Trophoblast cell (in vitro differentiated cells and primary cell): ENCODE measurements around the gene MT1HL1.
"Not testable (repeated sequence)": the region's sequence is repeated elsewhere in the genome, so short reads cannot be mapped to it uniquely, and the experiment has no call there.

Experiments
- DNase-seq, 2 donors: peaks; one replicate each; pipeline ENCODE4 v3.0.0-alpha.2; 2016
- H2AFZ ChIP-seq: 2 replicates; pipeline ENCODE4 v1.6.1; 2013; ENCODE audit warnings: low read length, moderate library complexity, mild to moderate bottlenecking; ENCODE audit not compliant: insufficient read depth, poor library complexity
- H2AK5ac ChIP-seq: 2 replicates; pipeline ENCODE4 v1.6.1; 2013; ENCODE audit warnings: mild to moderate bottlenecking, low read length
- H2BK120ac ChIP-seq: 2 replicates; pipeline ENCODE4 v1.6.1; 2013; ENCODE audit warnings: low read length, mild to moderate bottlenecking, moderate library complexity; ENCODE audit not compliant: insufficient read depth, poor library complexity
- H2BK12ac ChIP-seq: 2 replicates; pipeline ENCODE4 v1.6.1; 2013; ENCODE audit warnings: mild to moderate bottlenecking, low read length, moderate library complexity
- H2BK5ac ChIP-seq: 2 replicates; pipeline ENCODE4 v1.6.1; 2013; ENCODE audit warnings: low read length, low read depth, moderate library complexity, mild to moderate bottlenecking; ENCODE audit not compliant: poor library complexity
- H3K14ac ChIP-seq: 2 replicates; pipeline ENCODE4 v1.6.1; 2013; ENCODE audit warnings: mild to moderate bottlenecking, low read length
- H3K18ac ChIP-seq: 2 replicates; pipeline ENCODE4 v1.6.1; 2013; ENCODE audit warnings: mild to moderate bottlenecking, low read length
- H3K23ac ChIP-seq: 2 replicates; pipeline ENCODE4 v1.6.1; 2013; ENCODE audit warnings: low read length
- H3K27ac ChIP-seq: 2 replicates; pipeline ENCODE4 v1.5.1; 2013; ENCODE audit warnings: low read depth, mild to moderate bottlenecking, inconsistent platforms, low read length, moderate library complexity
- H3K27me3 ChIP-seq: 2 replicates; pipeline ENCODE4 v1.6.1; 2013; ENCODE audit warnings: inconsistent platforms, mild to moderate bottlenecking, low read length, moderate library complexity; ENCODE audit not compliant: insufficient read depth
- H3K36me3 ChIP-seq, 2 experiments: 1 replicate in 1 of 2; 2 replicates in 1 of 2; pipeline ENCODE4 v1.6.1; 2013; ENCODE audit warnings: low read length in 2 of 2, mild to moderate bottlenecking in 2 of 2, moderate library complexity in 1 of 2; ENCODE audit not compliant: insufficient read depth in 2 of 2, control insufficient read depth in 1 of 2
- H3K4ac ChIP-seq: 2 replicates; pipeline ENCODE4 v1.6.1; 2013; ENCODE audit warnings: low read depth, mild to moderate bottlenecking, low read length, moderate library complexity
- H3K4me1 ChIP-seq, 2 experiments: 1 replicate in 1 of 2; 2 replicates in 1 of 2; pipeline ENCODE4 v1.6.1; 2013; ENCODE audit warnings: low read length in 2 of 2, mild to moderate bottlenecking in 2 of 2, moderate library complexity in 1 of 2; ENCODE audit not compliant: insufficient read depth in 2 of 2, control insufficient read depth in 1 of 2
- H3K4me2 ChIP-seq: 2 replicates; pipeline ENCODE4 v1.6.1; 2013; ENCODE audit warnings: inconsistent platforms, mild to moderate bottlenecking, low read length, moderate library complexity
- H3K4me3 ChIP-seq: 2 replicates; pipeline ENCODE4 v1.5.1; 2013; ENCODE audit warnings: mild to moderate bottlenecking, low read depth, low read length, inconsistent platforms
- H3K79me1 ChIP-seq: one replicate; pipeline ENCODE4 v1.6.1; 2013; ENCODE audit warnings: low read length
- H3K79me2 ChIP-seq: 2 replicates; pipeline ENCODE4 v1.6.1; 2013; ENCODE audit warnings: low read length, mild to moderate bottlenecking; ENCODE audit not compliant: control insufficient read depth, insufficient read depth, poor library complexity
- H3K9ac ChIP-seq: 2 replicates; pipeline ENCODE4 v1.6.1; 2013; ENCODE audit warnings: mild to moderate bottlenecking, low read length
- H3K9me3 ChIP-seq: 2 replicates; pipeline ENCODE4 v1.6.1; 2013; ENCODE audit warnings: low read depth, mild to moderate bottlenecking, control low read depth, inconsistent platforms, low read length; ENCODE audit not compliant: insufficient read depth
- H4K12ac ChIP-seq: 2 replicates; pipeline ENCODE4 v1.6.1; 2013; ENCODE audit warnings: low read depth, mild to moderate bottlenecking, low read length, moderate library complexity
- H4K8ac ChIP-seq: 2 replicates; pipeline ENCODE4 v1.6.1; 2013; ENCODE audit warnings: low read depth, mild to moderate bottlenecking, low read length, moderate library complexity
- H4K91ac ChIP-seq: one replicate; pipeline ENCODE4 v1.6.1; 2013; ENCODE audit warnings: low read depth, mild to moderate bottlenecking, low read length, moderate library complexity
- WGBS: extraction: QIAGEN DNeasy Blood & Tissue Kit; methylation state at CpG from one replicate; pipeline ENCODE4 v1.1.7; 2013; ENCODE audit warnings: missing lambda C conversion rate; ENCODE audit not compliant: insufficient read length, insufficient coverage; ENCODE audit errors: extremely low coverage; 5-methylcytosine and 5-hydroxymethylcytosine counted together

The MT1HL1 gene

GRCh38 chr1:236975461-236975860 is 28.8 kb downstream of the MT1HL1 start:
- Histone ChIP-seq H2BK120ac (no peak overlapping the region), H4K8ac (no peak overlapping the region), H3K4me1 (no peaks in the 10 kb centered on the region), H3K14ac (no peak overlapping the region), H3K9ac (no peak overlapping the region), H2AK5ac (no peak overlapping the region), H4K12ac (no peak overlapping the region), H2AFZ (no peak overlapping the region), H3K18ac (no peak overlapping the region), H3K23ac (no peak overlapping the region), H3K4me2 (no peak overlapping the region), H3K4me3 (no peak overlapping the region), H4K91ac (no peak overlapping the region), H2BK12ac (no peak overlapping the region), H3K79me2 (no peaks in the 10 kb centered on the region), H3K79me1 (no peaks in the 10 kb centered on the region), H3K36me3 (no peaks in the 10 kb centered on the region), H3K27ac (no peak overlapping the region), H2BK5ac (no peak overlapping the region), H3K27me3 (no peaks in the 10 kb centered on the region), H3K4ac (no peak overlapping the region), H3K9me3 (no peaks in the 10 kb centered on the region)
- no peak for DNase-seq
- WGBS, result no CpG with 5 or more reads among the region's 6 CpGs

- H3K9ac ChIP-seq, H2BK12ac ChIP-seq, H4K91ac ChIP-seq, H2BK5ac ChIP-seq, H3K4me2 ChIP-seq, H3K79me1 ChIP-seq, H2AK5ac ChIP-seq, H2BK120ac ChIP-seq, H3K4me1 ChIP-seq, H3K4ac ChIP-seq, H2AFZ ChIP-seq, H3K14ac ChIP-seq, H3K4me3 ChIP-seq, H3K79me2 ChIP-seq, H4K12ac ChIP-seq, H3K36me3 ChIP-seq, H3K23ac ChIP-seq, H3K9me3 ChIP-seq, H4K8ac ChIP-seq, H3K18ac ChIP-seq, H3K27ac ChIP-seq, H3K27me3 ChIP-seq: not testable (repeated sequence)
- peak in 1 of 2 donors; percentile 28 for DNase-seq
- no CpG with 5 or more reads among the region's 5 CpGs for whole genome bisulfite sequencing
Observed at GRCh38 chr1:236974025-236974424, 30.2 kb downstream of the MT1HL1 start.

GRCh38 chr1:236966636-236967035 is 37.6 kb downstream of the MT1HL1 start:
- Histone ChIP-seq H3K9me3 (no peaks in the 10 kb centered on the region), H2BK5ac (no peak overlapping the region), H2BK12ac (no peak overlapping the region), H3K79me1 (no peaks in the 10 kb centered on the region), H3K4me3 (no peak overlapping the region), H3K23ac (no peak overlapping the region), H3K36me3 (no peaks in the 10 kb centered on the region), H4K12ac (no peak overlapping the region), H3K79me2 (no peaks in the 10 kb centered on the region), H2AFZ (no peak overlapping the region), H3K14ac (no peak overlapping the region), H2BK120ac (no peak overlapping the region), H3K4ac (no peak overlapping the region), H3K27ac (no peak overlapping the region), H3K18ac (no peak overlapping the region), H3K4me2 (no peak overlapping the region), H4K8ac (no peak overlapping the region), H3K9ac (no peak overlapping the region), H2AK5ac (no peak overlapping the region), H3K27me3 (no peaks in the 10 kb centered on the region), H4K91ac (no peak overlapping the region), H3K4me1 (no peaks in the 10 kb centered on the region)
- DNase-seq, result no peak
- no CpG with 5 or more reads among the region's 6 CpGs for WGBS

GRCh38 chr1:236963920-236964319 is 40.3 kb downstream of the MT1HL1 start:
- Histone ChIP-seq H3K4me3 (no peak overlapping the region), H3K79me1 (no peaks in the 10 kb centered on the region), H3K18ac (no peak overlapping the region), H3K4ac (no peak overlapping the region), H2BK120ac (no peak overlapping the region), H3K9me3 (no peaks in the 10 kb centered on the region), H3K4me2 (no peak overlapping the region), H3K27ac (no peak overlapping the region), H3K14ac (no peak overlapping the region), H2BK12ac (no peak overlapping the region), H2BK5ac (no peak overlapping the region), H4K8ac (no peak overlapping the region), H3K4me1 (no peaks in the 10 kb centered on the region), H3K36me3 (no peaks in the 10 kb centered on the region), H2AK5ac (no peak overlapping the region), H4K91ac (no peak overlapping the region), H3K23ac (no peak overlapping the region), H2AFZ (no peak overlapping the region), H4K12ac (no peak overlapping the region), H3K27me3 (no peaks in the 10 kb centered on the region), H3K9ac (no peak overlapping the region), H3K79me2 (no peaks in the 10 kb centered on the region)
- WGBS, result no CpG with 5 or more reads among the region's 2 CpGs
- no peak for DNase-seq
